Measurements from ENCODE around the gene PCDH15. TPM values are rescaled to one million over a fixed set of nuclear protein-coding genes. Genes with fewer than 3 reads are reported as not detected.

The PCDH15 gene
- total RNA-seq, 3 donors from 2014 or later (not counting 1 experiment from before 2014, with no cell fraction given) = not detected

DNA sequence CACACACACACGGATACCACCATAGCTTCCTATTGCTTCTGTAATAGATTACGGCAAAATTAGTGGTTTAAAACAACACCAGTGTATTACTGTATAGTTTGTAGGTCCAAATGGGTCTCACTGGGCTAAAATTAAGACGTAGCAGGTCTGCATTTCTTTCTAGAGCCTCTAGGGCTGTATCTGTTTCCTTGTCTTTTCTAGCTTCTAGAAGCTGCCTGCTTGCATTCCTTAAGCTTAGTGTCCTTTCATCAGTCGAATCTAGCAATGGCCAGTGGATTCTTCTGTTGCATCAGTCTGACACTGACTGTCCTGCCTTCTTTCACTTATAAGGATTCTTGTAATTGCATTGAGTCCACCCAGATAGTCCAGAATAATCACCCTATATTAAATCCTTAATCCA is 882.3 kb downstream of the PCDH15 start:
- Mint-ChIP-seq H3K4me3 (no peak overlapping the region), H3K4me1 (no peaks in the 10 kb centered on the region), H3K27ac (no peak overlapping the region), H3K36me3 (no peaks in the 10 kb centered on the region), H3K27me3 (ENCODE audit: low read depth in 2 of 2) (no peaks in the 10 kb centered on the region), H3K9me3 (peaks cover 7 to 11% of the 10 kb centered on the region in 2 donors)
- Histone ChIP-seq H3K36me3 (ENCODE audit: control insufficient read depth, insufficient read depth, low read length) (no peaks in the 10 kb centered on the region), H3K27ac (ENCODE audit: low read length) (no peak overlapping the region), H3K9me3 (ENCODE audit: control insufficient read depth, insufficient read depth, low read length) (no peaks in the 10 kb centered on the region), H3K4me1 (ENCODE audit: control insufficient read depth, insufficient read depth, low read length) (no peaks in the 10 kb centered on the region), H3K4me3 (ENCODE audit: low read length) (no peak overlapping the region), H3K27me3 (ENCODE audit: control insufficient read depth, insufficient read depth, low read length) (no peaks in the 10 kb centered on the region)
- no peak for DNase-seq
- TF ChIP-seq, protein P1, sequence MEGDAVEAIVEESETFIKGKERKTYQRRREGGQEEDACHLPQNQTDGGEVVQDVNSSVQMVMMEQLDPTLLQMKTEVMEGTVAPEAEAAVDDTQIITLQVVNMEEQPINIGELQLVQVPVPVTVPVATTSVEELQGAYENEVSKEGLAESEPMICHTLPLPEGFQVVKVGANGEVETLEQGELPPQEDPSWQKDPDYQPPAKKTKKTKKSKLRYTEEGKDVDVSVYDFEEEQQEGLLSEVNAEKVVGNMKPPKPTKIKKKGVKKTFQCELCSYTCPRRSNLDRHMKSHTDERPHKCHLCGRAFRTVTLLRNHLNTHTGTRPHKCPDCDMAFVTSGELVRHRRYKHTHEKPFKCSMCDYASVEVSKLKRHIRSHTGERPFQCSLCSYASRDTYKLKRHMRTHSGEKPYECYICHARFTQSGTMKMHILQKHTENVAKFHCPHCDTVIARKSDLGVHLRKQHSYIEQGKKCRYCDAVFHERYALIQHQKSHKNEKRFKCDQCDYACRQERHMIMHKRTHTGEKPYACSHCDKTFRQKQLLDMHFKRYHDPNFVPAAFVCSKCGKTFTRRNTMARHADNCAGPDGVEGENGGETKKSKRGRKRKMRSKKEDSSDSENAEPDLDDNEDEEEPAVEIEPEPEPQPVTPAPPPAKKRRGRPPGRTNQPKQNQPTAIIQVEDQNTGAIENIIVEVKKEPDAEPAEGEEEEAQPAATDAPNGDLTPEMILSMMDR (IDR thresholded peaks at IDR 0.05) = no peak
- no peak for ATAC-seq
- intact Hi-C loops (cut with micrococcal nuclease) = no loop called here
- WGBS (ENCODE audit: insufficient coverage) = 84% methylated on average over 3 of the region's 4 CpGs

DNA sequence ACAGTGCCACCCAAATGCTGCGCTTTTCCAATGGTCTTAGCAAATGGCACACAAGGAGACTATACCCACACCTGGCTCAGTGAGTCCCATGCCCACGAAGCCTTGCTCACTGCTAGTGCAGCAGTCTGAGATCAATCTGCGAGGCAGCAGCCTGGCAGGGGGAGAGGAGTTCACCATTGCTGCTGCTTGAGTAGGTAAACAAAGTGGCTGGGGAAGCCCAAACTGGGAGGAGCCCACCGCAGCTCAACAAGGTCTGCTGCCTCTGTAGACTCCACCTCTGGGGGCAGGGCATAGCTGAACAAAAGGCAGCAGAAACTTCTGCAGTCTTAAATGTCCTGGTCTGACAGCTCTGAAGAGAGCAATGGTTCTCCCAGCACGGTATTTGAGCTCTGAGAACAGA is 891.2 kb downstream of the PCDH15 start:
- ATAC-seq (no peak), DNase-seq (no peak)
- Histone ChIP-seq H3K27ac (ENCODE audit: low read length) (no peak overlapping the region), H3K4me3 (ENCODE audit: low read length) (no peak overlapping the region), H3K36me3 (ENCODE audit: control insufficient read depth, insufficient read depth, low read length) (no peaks in the 10 kb centered on the region), H3K9me3 (ENCODE audit: control insufficient read depth, insufficient read depth, low read length) (peaks cover 7% of the 10 kb centered on the region), H3K4me1 (ENCODE audit: control insufficient read depth, insufficient read depth, low read length) (no peaks in the 10 kb centered on the region), H3K27me3 (ENCODE audit: control insufficient read depth, insufficient read depth, low read length) (no peaks in the 10 kb centered on the region)
- no peak overlapping the region for H3K27ac Mint-ChIP-seq
- H3K36me3 Mint-ChIP-seq = no peaks in the 10 kb centered on the region
- H3K4me3 Mint-ChIP-seq = no peak overlapping the region
- H3K4me1 Mint-ChIP-seq = no peaks in the 10 kb centered on the region
- no peaks in the 10 kb centered on the region for H3K27me3 Mint-ChIP-seq (ENCODE audit: low read depth in 2 of 2)
- intact Hi-C loops (cut with micrococcal nuclease) = no loop called here
- H3K9me3 Mint-ChIP-seq = peaks cover 7 to 15% of the 10 kb centered on the region in 2 donors
- WGBS (ENCODE audit: insufficient coverage) = 76% methylated on average over 5 of the region's 5 CpGs
- TF ChIP-seq, protein P1 (IDR thresholded peaks at IDR 0.05) = no peak

DNA sequence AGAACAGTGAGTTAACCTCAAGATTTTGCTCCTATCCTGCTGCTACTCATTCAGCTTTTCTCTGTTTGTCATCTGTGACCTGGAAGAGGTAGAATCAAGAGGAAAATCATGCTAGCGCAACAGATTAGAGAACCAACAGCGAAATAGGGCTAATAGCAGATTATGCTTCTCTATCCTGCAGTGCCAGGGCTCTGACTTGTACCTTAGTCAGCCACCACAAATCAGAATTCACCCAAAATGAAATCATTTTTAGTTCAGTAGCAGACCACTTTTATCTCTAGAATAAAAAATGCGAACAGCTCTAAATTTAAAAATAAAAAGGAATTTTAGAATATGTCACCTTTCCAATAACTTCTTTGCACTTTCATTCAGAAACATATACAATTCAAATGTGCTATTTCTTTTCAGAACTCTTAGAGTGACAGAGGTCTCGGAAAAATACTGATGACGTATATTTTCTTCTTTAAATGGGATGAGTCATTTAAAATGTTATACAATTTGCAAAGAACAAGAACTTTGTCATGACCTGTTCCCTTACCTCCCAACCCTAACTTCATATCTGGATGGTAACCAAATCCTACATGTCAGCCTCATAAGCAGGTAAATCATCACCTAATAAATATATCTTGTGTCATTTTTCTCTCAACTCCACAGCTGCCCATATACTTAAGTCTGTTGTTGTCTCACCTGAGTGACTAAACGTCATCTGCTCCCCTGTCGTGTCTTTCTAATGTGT is 896.4 kb downstream of the PCDH15 start:
- H3K27me3 Mint-ChIP-seq (ENCODE audit: low read depth in 2 of 2) = no peaks in the 10 kb centered on the region
- no peaks in the 10 kb centered on the region for H3K4me1 ChIP-seq (ENCODE audit: control insufficient read depth, insufficient read depth, low read length)

More for the DNA sequence above, 896.4 kb downstream of the PCDH15 start:
- Histone ChIP-seq H3K4me3 (ENCODE audit: low read length) (no peak overlapping the region), H3K9me3 (ENCODE audit: control insufficient read depth, insufficient read depth, low read length) (peaks cover 2% of the 10 kb centered on the region), H3K27me3 (ENCODE audit: control insufficient read depth, insufficient read depth, low read length) (no peaks in the 10 kb centered on the region), H3K36me3 (ENCODE audit: control insufficient read depth, insufficient read depth, low read length) (no peaks in the 10 kb centered on the region), H3K27ac (ENCODE audit: low read length) (no peak overlapping the region)
- TF ChIP-seq, protein P1 (IDR thresholded peaks at IDR 0.05) = no peak
- Mint-ChIP-seq H3K27ac (no peak overlapping the region), H3K4me3 (no peak overlapping the region), H3K4me1 (no peaks in the 10 kb centered on the region), H3K36me3 (no peaks in the 10 kb centered on the region), H3K9me3 (peaks cover 2 to 5% of the 10 kb centered on the region in 2 donors)
- 86% methylated on average over 5 of the region's 7 CpGs for WGBS (ENCODE audit: insufficient coverage)
- intact Hi-C loops (cut with micrococcal nuclease) = no loop called here
- DNase-seq = no peak
- no peak for ATAC-seq

All from natural killer cell (primary cell).